ENCODE results near the gene FBXO44. TPM values are rescaled to one million over a fixed set of nuclear protein-coding genes. Genes with fewer than 3 reads are reported as not detected.

Gene FBXO44
- total RNA-seq, 3 donors from 2014 or later, result 6.5 to 19.1 (median 6.6) TPM

DNA sequence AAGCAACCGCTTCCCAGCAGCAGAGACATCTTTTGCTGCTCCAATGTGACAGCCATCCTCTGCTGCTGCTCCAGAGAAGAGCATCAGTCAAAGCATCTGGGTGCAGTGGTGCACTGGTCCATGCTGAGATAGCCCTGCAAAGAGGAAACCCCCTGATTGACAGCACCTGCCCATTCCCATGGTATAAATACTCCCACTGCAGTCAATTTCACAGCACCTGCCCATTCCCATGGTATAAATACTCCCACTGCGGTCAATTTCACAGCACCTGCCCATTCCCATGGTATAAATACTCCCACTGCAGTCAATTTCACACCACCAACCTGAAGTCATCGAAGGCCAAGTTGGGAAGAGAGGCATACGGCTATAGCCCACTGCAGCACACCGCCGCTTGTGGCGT, 25.9 kb upstream of the FBXO44 start:
- Histone ChIP-seq H3K4me3 (no peak overlapping the region), H3K36me3 (ENCODE audit: low read depth) (no peaks in the 10 kb centered on the region), H3K4me1 (ENCODE audit: low read depth) (no peaks in the 10 kb centered on the region), H3K9me3 (no peaks in the 10 kb centered on the region)
- TF ChIP-seq, protein P1, sequence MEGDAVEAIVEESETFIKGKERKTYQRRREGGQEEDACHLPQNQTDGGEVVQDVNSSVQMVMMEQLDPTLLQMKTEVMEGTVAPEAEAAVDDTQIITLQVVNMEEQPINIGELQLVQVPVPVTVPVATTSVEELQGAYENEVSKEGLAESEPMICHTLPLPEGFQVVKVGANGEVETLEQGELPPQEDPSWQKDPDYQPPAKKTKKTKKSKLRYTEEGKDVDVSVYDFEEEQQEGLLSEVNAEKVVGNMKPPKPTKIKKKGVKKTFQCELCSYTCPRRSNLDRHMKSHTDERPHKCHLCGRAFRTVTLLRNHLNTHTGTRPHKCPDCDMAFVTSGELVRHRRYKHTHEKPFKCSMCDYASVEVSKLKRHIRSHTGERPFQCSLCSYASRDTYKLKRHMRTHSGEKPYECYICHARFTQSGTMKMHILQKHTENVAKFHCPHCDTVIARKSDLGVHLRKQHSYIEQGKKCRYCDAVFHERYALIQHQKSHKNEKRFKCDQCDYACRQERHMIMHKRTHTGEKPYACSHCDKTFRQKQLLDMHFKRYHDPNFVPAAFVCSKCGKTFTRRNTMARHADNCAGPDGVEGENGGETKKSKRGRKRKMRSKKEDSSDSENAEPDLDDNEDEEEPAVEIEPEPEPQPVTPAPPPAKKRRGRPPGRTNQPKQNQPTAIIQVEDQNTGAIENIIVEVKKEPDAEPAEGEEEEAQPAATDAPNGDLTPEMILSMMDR (IDR thresholded peaks at IDR 0.05), result no peak
- no peak for ATAC-seq
- DNase-seq, result no peak
- intact Hi-C loops (cut with DNase I, micrococcal nuclease), result no loop called here

DNA sequence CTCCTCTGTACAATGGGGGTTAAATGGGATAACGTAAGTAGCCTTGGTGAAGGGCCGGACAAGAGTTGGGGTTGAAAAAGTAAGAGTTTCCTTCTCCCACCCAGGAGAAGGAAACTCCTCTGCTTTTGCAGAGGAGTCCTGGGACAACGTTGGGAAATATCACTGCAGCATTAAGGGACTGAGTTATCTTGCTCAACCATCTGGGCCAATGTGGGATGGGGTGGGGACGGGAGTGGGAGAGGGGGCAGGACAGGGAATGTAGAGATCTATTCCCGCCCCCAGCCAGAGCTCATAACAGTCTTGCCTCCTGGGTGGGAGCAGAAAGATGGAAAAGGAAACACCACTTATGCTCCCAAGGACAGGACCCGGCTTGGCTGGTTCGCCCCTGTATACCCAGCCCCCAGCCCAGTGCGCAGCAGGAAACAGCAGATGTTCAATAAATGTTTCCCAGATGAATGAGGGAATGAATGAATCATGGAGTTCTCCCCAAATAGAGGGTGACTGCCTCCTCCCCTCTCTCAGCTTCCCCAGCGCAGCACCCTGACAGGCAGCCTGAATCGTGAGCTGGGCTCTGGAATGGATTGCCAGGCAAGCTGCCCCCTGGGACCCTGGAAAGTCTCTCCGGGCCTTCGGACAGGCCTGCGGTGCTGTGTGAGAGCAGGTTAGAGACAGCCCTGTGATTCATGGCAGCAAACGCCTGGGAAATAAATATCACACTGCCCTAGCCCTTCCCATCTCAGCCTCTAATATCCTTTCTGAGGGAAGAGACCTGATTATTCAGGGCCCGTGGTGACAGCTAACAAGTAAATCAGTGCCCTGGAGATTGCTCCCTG, 25.3 kb upstream of the FBXO44 start:
- ATAC-seq (no peak), DNase-seq (no peak)
- Histone ChIP-seq H3K4me1 (ENCODE audit: low read depth) (no peaks in the 10 kb centered on the region), H3K9me3 (no peaks in the 10 kb centered on the region), H3K4me3 (no peak overlapping the region), H3K36me3 (ENCODE audit: low read depth) (no peaks in the 10 kb centered on the region)
- TF ChIP-seq, protein P1 (IDR thresholded peaks at IDR 0.05), result no peak
- intact Hi-C loops (cut with DNase I, micrococcal nuclease), result no loop called here

DNA sequence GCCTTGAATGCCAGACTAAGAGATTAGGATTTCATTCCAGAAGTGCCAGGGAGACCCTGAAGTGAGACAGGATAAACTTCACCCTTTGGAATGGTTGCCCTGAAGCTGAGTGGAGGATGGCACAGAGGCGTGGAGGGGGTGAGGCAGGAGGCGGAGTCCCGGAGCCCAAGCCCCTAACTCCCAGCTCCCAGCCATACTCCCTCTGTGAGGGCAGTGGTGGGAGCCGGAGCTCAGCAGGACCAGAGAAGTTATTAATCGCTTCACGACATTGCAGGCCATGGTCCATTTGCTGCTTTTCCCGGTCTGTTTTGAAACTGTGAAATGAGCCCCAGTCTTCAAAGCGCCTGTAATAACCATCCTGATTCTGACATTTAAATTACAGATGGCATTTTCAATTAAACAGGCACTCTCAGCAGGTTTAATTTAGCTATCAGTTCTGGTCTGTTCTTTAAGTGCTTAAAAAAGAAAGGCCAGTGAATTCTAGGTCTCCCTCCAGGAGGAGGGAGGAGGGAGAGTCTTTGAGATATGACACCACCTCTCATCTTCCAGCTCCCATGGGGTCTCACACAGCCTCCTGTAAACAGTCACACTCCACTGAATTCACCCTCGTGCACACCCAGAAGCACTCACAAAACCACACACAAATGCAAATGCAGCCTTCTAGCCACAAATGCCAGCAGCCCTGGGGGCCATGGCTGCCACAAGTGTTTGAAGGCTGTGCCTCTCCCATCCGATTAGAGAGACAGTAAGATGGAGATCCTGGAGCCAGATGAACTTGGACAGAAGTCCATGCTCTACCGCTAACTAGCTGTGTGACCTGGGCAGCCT, 20.1 kb upstream of the FBXO44 start:
- TF ChIP-seq, protein P1 (IDR thresholded peaks at IDR 0.05), result no peak
- no peak overlapping the region for H3K4me3 ChIP-seq
- H3K36me3 ChIP-seq (ENCODE audit: low read depth), result no peaks in the 10 kb centered on the region
- intact Hi-C loops (cut with DNase I, micrococcal nuclease), result no loop called here
- no peaks in the 10 kb centered on the region for H3K9me3 ChIP-seq
- no peak for DNase-seq
- ATAC-seq, result no peak
- H3K4me1 ChIP-seq (ENCODE audit: low read depth), result no peaks in the 10 kb centered on the region

GRCh38 chr1:11638121-11638520, 16.6 kb upstream of the FBXO44 start:
- ATAC-seq, result no peak
- TF ChIP-seq, protein P1 (IDR thresholded peaks at IDR 0.05), result no peak
- intact Hi-C loops (cut with DNase I, micrococcal nuclease), result no loop called here

GRCh38 chr1:11639372-11639771, 15.3 kb upstream of the FBXO44 start:
- intact Hi-C loops (cut with DNase I, micrococcal nuclease), result no loop called here

More at GRCh38 chr1:11638121-11638520, 16.6 kb upstream of the FBXO44 start:
- Histone ChIP-seq H3K36me3 (ENCODE audit: low read depth) (no peaks in the 10 kb centered on the region), H3K4me1 (ENCODE audit: low read depth) (no peaks in the 10 kb centered on the region), H3K4me3 (no peak overlapping the region), H3K9me3 (no peaks in the 10 kb centered on the region)
- no peak for DNase-seq

More at GRCh38 chr1:11639372-11639771, 15.3 kb upstream of the FBXO44 start:
- TF ChIP-seq, protein P1 (IDR thresholded peaks at IDR 0.05), result no peak
- no peaks in the 10 kb centered on the region for H3K9me3 ChIP-seq
- DNase-seq, result no peak
- ATAC-seq, result no peak
- no peaks in the 10 kb centered on the region for H3K4me1 ChIP-seq (ENCODE audit: low read depth)
- H3K36me3 ChIP-seq (ENCODE audit: low read depth), result no peaks in the 10 kb centered on the region
- no peak overlapping the region for H3K4me3 ChIP-seq

All from mucosa of descending colon (tissue), 3 donors.